KMS-11 (cell line): ENCODE data around the gene FBXO11.

Source experiments
- H2AFZ ChIP-seq: fragments of 200-600 bp; sonication (generic); 2 replicates; pipeline ENCODE4 v1.6.1; 2016; ENCODE audit warnings: antibody characterized with exemption, mixed run types, low read depth
- H3K27ac ChIP-seq: fragments of 200-600 bp; sonication (generic); 2 replicates; pipeline ENCODE4 v1.6.1; 2016; ENCODE audit warnings: mild to moderate bottlenecking, mixed run types
- H3K27me3 ChIP-seq: fragments of 200-600 bp; sonication (generic); 2 replicates; pipeline ENCODE4 v1.6.1; 2017; ENCODE audit warnings: mild to moderate bottlenecking, low read depth, mixed run types, moderate library complexity; ENCODE audit not compliant: insufficient read depth
- H3K36me3 ChIP-seq: fragments of 200-600 bp; sonication (generic); 2 replicates; pipeline ENCODE4 v1.6.1; 2017; ENCODE audit warnings: mild to moderate bottlenecking, mixed run types; ENCODE audit not compliant: insufficient read depth
- H3K4me1 ChIP-seq: fragments of 200-600 bp; sonication (generic); 2 replicates; pipeline ENCODE4 v1.6.1; 2016; ENCODE audit warnings: mild to moderate bottlenecking, low read depth, mixed run types; ENCODE audit not compliant: poor library complexity, severe bottlenecking
- H3K4me2 ChIP-seq: fragments of 200-600 bp; sonication (generic); 2 replicates; pipeline ENCODE4 v1.7.0; 2016; ENCODE audit warnings: mild to moderate bottlenecking, mixed run types
- H3K4me3 ChIP-seq: fragments of 200-600 bp; sonication (generic); IDR thresholded peaks from 2 replicates; pipeline ENCODE4 v1.6.1; 2017; ENCODE audit warnings: low read depth, low read length, mixed read lengths; ENCODE audit not compliant: insufficient read depth
- H3K79me2 ChIP-seq: fragments of 200-600 bp; sonication (generic); 2 replicates; pipeline ENCODE4 v1.6.1; 2016; ENCODE audit warnings: low read depth, mixed run types; ENCODE audit not compliant: insufficient read depth
- H3K9ac ChIP-seq: fragments of 200-600 bp; sonication (generic); 2 replicates; pipeline ENCODE4 v1.6.1; 2016; ENCODE audit warnings: mild to moderate bottlenecking, mixed run types
- H4K20me1 ChIP-seq: fragments of 200-600 bp; sonication (generic); 2 replicates; pipeline ENCODE4 v1.6.1; 2016; ENCODE audit warnings: mild to moderate bottlenecking, mixed run types; ENCODE audit not compliant: insufficient read depth
- CTCF ChIP-seq: fragments of 200-600 bp; sonication (generic); conservative IDR thresholded peaks from 2 replicates; pipeline ENCODE4 v1.6.1; 2017; ENCODE audit warnings: low read depth, mild to moderate bottlenecking, antibody characterized with exemption, low read length, moderate library complexity, mixed read lengths

Gene FBXO11

GRCh38 chr2:47888581-47889280, 17.6 kb downstream of the FBXO11 start:
- H3K79me2 ChIP-seq = peaks cover 98% of the 10 kb centered on the region
- peaks cover 36% of the 10 kb centered on the region for H3K4me1 ChIP-seq
- no peak overlapping the region for H2AFZ ChIP-seq
- no peak overlapping the region for H3K27ac ChIP-seq
- H4K20me1 ChIP-seq = peaks cover 27% of the 10 kb centered on the region
- no peaks in the 10 kb centered on the region for H3K27me3 ChIP-seq
- no peak overlapping the region for H3K9ac ChIP-seq
- H3K36me3 ChIP-seq = no peaks in the 10 kb centered on the region
- no peak overlapping the region for H3K4me3 ChIP-seq
- TF ChIP-seq CTCF = no peak
- H3K4me2 ChIP-seq = peak overlapping the region; percentile 15

- Histone ChIP-seq H3K9ac (no peak overlapping the region), H3K4me2 (no peak overlapping the region), H3K4me3 (no peak overlapping the region), H4K20me1 (peaks cover 10% of the 10 kb centered on the region; the same call in 1 of the 2 replicates), H3K4me1 (no peaks in the 10 kb centered on the region), H2AFZ (no peak overlapping the region), H3K27ac (no peak overlapping the region), H3K36me3 (no peaks in the 10 kb centered on the region; the same call in 1 of the 2 replicates), H3K79me2 (peaks cover 89% of the 10 kb centered on the region), H3K27me3 (no peaks in the 10 kb centered on the region)
- TF ChIP-seq CTCF = no peak
These were observed 29.4 kb downstream of the FBXO11 start for GRCh38 chr2:47876912-47877311.

- no peak overlapping the region for H3K4me2 ChIP-seq
- H4K20me1 ChIP-seq = peaks cover 16% of the 10 kb centered on the region; the same call in 1 of the 2 replicates
- no peaks in the 10 kb centered on the region for H3K4me1 ChIP-seq
- no peak overlapping the region for H3K27ac ChIP-seq
- TF ChIP-seq CTCF = no peak
- H3K27me3 ChIP-seq = no peaks in the 10 kb centered on the region
- H3K4me3 ChIP-seq = no peak overlapping the region
- H3K36me3 ChIP-seq = no peaks in the 10 kb centered on the region; the same call in 1 of the 2 replicates
- H3K79me2 ChIP-seq = peaks cover 91% of the 10 kb centered on the region
- H2AFZ ChIP-seq = no peak overlapping the region
- H3K9ac ChIP-seq = no peak overlapping the region
These were observed 33.4 kb downstream of the FBXO11 start for GRCh38 chr2:47872941-47873340.

- Histone ChIP-seq H3K4me3 (no peak overlapping the region), H3K27me3 (no peaks in the 10 kb centered on the region), H3K4me2 (no peak overlapping the region), H3K4me1 (no peaks in the 10 kb centered on the region), H3K27ac (no peak overlapping the region), H2AFZ (no peak overlapping the region), H3K79me2 (peaks cover 90% of the 10 kb centered on the region), H3K36me3 (no peaks in the 10 kb centered on the region; the same call in 1 of the 2 replicates), H3K9ac (no peak overlapping the region), H4K20me1 (peaks cover 16% of the 10 kb centered on the region; the same call in 1 of the 2 replicates)
- no peak for TF ChIP-seq CTCF
These were observed 35.4 kb downstream of the FBXO11 start for GRCh38 chr2:47870641-47871540.
